Smooth muscle cell (in vitro differentiated cells): ENCODE measurements around the gene KCTD11. TPM values are rescaled to one million over a fixed set of nuclear protein-coding genes. Genes with fewer than 3 reads are reported as not detected.

Experiments
- DNase-seq: peaks from one replicate; lab custom pipeline; 2025; ENCODE audit not compliant: unreplicated experiment; lab: John Stamatoyannopoulos, UW
- H2AFZ ChIP-seq: fragments of 200-600 bp; sonication (generic); 2 replicates; pipeline ENCODE4 v1.6.0; 2016; ENCODE audit warnings: antibody characterized with exemption, low read depth, mild to moderate bottlenecking
- H3F3A ChIP-seq: fragments of 200-600 bp; sonication (generic); 2 replicates; pipeline ENCODE4 v1.6.0; 2017; ENCODE audit warnings: antibody characterized with exemption, low read depth
- H3K27ac ChIP-seq: fragments of 200-600 bp; sonication (generic); 2 replicates; pipeline ENCODE4 v1.5.1; 2016; ENCODE audit warnings: low read depth, mild to moderate bottlenecking
- H3K27me3 ChIP-seq: fragments of 200-600 bp; sonication (generic); 2 replicates; pipeline ENCODE4 v1.6.1; 2016; ENCODE audit warnings: low read depth, mild to moderate bottlenecking
- H3K36me3 ChIP-seq: fragments of 200-600 bp; sonication (generic); 2 replicates; pipeline ENCODE4 v1.5.1; 2016; ENCODE audit warnings: low read depth
- H3K4me1 ChIP-seq: fragments of 200-600 bp; sonication (generic); 2 replicates; pipeline ENCODE4 v1.5.1; 2016; ENCODE audit warnings: low read depth
- H3K4me2 ChIP-seq: fragments of 200-600 bp; sonication (generic); 2 replicates; pipeline ENCODE4 v1.6.0; 2016; ENCODE audit warnings: mild to moderate bottlenecking
- H3K4me3 ChIP-seq: fragments of 200-600 bp; sonication (generic); 2 replicates; pipeline ENCODE4 v1.5.1; 2016; ENCODE audit warnings: mild to moderate bottlenecking
- H3K79me2 ChIP-seq: fragments of 200-600 bp; sonication (generic); 2 replicates; pipeline ENCODE4 v1.6.0; 2016; ENCODE audit warnings: low read depth, mild to moderate bottlenecking
- H3K9ac ChIP-seq: fragments of 200-600 bp; sonication (generic); 2 replicates; pipeline ENCODE4 v1.6.0; 2016; ENCODE audit warnings: low read depth
- H3K9me3 ChIP-seq: fragments of 200-600 bp; sonication (generic); replicated peaks from 2 replicates; pipeline ENCODE4 v1.5.1; 2016; ENCODE audit warnings: low read depth
- H4K20me1 ChIP-seq: fragments of 200-600 bp; sonication (generic); 2 replicates; pipeline ENCODE4 v1.6.0; 2016; ENCODE audit warnings: low read depth
- WGBS: methylation state at CpG from one replicate; pipeline ENCODE4 v1.1.7; 2016; ENCODE audit warnings: low lambda C conversion rate; 5-methylcytosine and 5-hydroxymethylcytosine counted together
- polyA plus RNA-seq: library from polyadenylated mRNA; unstranded; fragments of >200 nt; fragmentation: Nextera tagmentation; extraction: Ambion mirVana; gene quantifications from 2 replicates; pipeline ENCODE4 v1.2.1, GENCODE V29; 2016
- total RNA-seq: library from RNA; depleted of rRNA; stranded (reverse); fragments of >200 nt; gene quantifications from 2 replicates; pipeline ENCODE4 v1.2.3, GENCODE V29; 2014
- TF ChIP-seq, protein P1 (sequence below): fragments of 200-600 bp; sonication (generic); IDR thresholded peaks from 2 replicates; pipeline ENCODE4 v1.5.1; 2017; ENCODE audit warnings: borderline replicate concordance, mild to moderate bottlenecking, antibody characterized with exemption; ENCODE audit not compliant: insufficient read depth, poor library complexity, severe bottlenecking

KCTD11 gene
- total and polyA plus RNA-seq, 2 experiments from 2014 or later: 33.8 to 34.7 TPM

DNA sequence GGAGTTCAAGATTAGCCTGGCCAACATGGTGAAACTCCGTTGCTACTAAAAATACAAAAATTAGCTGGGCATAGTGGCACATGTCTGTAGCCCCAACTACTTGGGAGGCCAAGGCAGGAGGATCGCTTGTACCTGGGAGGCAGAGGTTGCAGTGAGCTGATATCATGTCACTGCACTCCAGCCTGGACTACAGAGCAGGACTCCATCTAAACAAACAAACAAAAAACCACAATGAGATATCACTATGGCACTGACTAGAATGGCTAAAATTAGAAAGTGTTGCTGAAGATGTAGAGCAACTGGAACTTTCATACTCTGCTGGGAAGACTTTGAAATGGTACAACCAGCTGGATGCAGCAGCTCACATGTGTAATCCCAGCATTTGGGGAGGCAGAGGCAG lies 22.4 kb downstream of the KCTD11 start:
- Histone ChIP-seq H3K27ac (no peak overlapping the region), H4K20me1 (no peaks in the 10 kb centered on the region), H3K36me3 (no peaks in the 10 kb centered on the region), H3K9ac (no peak overlapping the region), H3K4me2 (no peak overlapping the region), H2AFZ (no peak overlapping the region), H3K9me3 (no peaks in the 10 kb centered on the region), H3K4me1 (no peaks in the 10 kb centered on the region), H3F3A (no peaks in the 10 kb centered on the region), H3K4me3 (no peak overlapping the region), H3K79me2 (no peaks in the 10 kb centered on the region), H3K27me3 (no peaks in the 10 kb centered on the region)
- DNase-seq: no peak
- 98% methylated on average over 2 of the region's 2 CpGs for WGBS
- TF ChIP-seq, protein P1, sequence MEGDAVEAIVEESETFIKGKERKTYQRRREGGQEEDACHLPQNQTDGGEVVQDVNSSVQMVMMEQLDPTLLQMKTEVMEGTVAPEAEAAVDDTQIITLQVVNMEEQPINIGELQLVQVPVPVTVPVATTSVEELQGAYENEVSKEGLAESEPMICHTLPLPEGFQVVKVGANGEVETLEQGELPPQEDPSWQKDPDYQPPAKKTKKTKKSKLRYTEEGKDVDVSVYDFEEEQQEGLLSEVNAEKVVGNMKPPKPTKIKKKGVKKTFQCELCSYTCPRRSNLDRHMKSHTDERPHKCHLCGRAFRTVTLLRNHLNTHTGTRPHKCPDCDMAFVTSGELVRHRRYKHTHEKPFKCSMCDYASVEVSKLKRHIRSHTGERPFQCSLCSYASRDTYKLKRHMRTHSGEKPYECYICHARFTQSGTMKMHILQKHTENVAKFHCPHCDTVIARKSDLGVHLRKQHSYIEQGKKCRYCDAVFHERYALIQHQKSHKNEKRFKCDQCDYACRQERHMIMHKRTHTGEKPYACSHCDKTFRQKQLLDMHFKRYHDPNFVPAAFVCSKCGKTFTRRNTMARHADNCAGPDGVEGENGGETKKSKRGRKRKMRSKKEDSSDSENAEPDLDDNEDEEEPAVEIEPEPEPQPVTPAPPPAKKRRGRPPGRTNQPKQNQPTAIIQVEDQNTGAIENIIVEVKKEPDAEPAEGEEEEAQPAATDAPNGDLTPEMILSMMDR: no peak

DNA sequence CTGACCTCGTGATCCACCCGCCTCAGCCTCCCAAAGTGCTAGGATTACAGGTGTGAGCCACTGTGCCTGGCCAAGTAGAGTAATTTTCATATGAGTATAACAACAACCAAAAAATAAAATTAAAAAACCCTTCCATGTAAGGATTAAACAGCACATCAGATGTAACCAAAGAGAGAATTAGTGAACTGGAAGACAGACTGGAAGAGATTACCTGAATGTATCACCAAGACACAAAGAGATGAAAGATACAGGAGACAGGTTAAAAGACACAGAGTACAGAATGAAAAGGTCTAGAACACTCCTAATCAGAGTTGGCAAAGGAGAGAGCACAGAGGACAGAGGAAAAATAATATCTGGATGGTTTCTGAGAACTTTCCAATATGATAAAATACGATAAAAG lies 27.2 kb downstream of the KCTD11 start:
- H3K36me3 ChIP-seq: no peaks in the 10 kb centered on the region
- no peak overlapping the region for H3K4me3 ChIP-seq
- no peak for DNase-seq
- H2AFZ ChIP-seq: no peak overlapping the region
- 98% methylated on average over 3 of the region's 3 CpGs for WGBS
- peaks cover 16% of the 10 kb centered on the region for H3K4me1 ChIP-seq
- H3K4me2 ChIP-seq: no peak overlapping the region
- H3K27me3 ChIP-seq: peaks cover 22% of the 10 kb centered on the region
- H3K27ac ChIP-seq: no peak overlapping the region
- H3K9ac ChIP-seq: no peak overlapping the region
- H3K9me3 ChIP-seq: no peaks in the 10 kb centered on the region
- no peaks in the 10 kb centered on the region for H3K79me2 ChIP-seq
- TF ChIP-seq, protein P1: no peak
- no peaks in the 10 kb centered on the region for H4K20me1 ChIP-seq
- H3F3A ChIP-seq: no peaks in the 10 kb centered on the region

DNA sequence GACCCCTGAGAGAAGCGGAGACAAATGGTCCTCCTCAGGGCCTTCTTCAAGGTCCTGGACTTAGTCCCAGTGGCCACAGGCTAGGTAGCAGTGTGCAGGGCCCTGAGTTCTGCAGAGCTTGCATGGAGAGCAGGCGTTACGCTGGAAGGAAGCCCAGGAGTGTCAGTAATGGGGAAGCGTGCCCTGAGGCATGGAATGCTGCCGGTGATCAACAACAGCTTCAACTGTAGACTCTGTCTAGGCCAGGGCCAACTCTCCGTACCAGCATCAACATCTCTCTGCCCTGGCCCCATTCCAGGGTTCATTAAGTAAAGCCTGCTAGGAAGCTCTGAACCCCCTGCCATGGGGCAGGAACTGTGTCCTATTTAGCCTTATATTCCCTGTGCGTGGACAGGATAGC lies 28.4 kb downstream of the KCTD11 start:
- no peaks in the 10 kb centered on the region for H3K79me2 ChIP-seq
- no peaks in the 10 kb centered on the region for H3K36me3 ChIP-seq
- no peaks in the 10 kb centered on the region for H4K20me1 ChIP-seq
- no peaks in the 10 kb centered on the region for H3F3A ChIP-seq
- DNase-seq: no peak
- H3K27ac ChIP-seq: no peak overlapping the region
- WGBS: 50% methylated on average over 7 of the region's 7 CpGs
- peaks cover 22% of the 10 kb centered on the region for H3K27me3 ChIP-seq
- H3K9ac ChIP-seq: peak overlapping the region; percentile 62
- H2AFZ ChIP-seq: peak overlapping the region; percentile 51
- peak overlapping the region; percentile 95 for H3K4me2 ChIP-seq
- TF ChIP-seq, protein P1: no peak
- peaks cover 19% of the 10 kb centered on the region for H3K4me1 ChIP-seq
- peak overlapping the region; percentile 65 for H3K4me3 ChIP-seq
- H3K9me3 ChIP-seq: no peaks in the 10 kb centered on the region

DNA sequence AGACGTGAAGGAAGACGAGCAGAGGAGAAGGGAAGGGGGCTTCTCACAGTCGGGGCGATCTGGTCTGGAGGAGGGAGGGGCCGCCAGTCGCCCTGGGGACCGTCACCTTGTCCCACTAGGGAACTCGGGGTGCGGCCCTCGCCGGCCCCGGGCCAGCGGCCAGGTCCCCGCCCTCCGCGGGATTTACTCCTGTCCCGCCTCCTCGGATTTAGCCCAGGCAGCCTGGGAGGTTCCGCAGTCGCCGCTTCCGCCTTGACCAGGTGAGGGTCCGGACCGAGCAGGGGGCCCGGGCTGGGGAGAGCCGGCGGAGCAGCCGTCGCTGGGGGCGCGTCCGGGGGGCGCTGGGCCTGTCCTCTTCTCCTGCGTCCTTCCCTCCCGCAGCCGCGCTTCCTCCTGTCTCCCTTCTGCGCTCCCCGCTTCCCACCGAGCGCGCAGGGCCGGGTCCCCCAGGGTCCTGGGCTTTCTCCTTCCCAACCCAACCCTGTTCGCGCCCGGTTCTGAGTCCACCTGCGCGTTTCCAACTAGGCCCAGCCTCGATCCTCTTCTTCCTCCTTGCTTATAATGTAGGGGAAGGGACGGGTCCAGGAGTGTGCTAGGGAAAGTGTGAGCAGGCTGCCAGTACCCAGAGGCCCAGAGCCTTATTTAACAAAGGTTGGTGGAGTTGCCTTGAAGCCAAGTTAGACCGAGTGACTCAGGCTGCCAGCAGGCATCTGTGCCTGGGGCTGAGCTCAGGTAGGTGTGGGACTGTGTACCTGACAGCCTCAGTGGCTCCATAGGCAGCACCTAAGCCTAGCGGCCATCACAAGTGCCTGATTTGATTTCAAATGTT lies 29.1 kb downstream of the KCTD11 start, which contains the start of gene TNK1:
TSS of gene TNK1 (plus strand) at position 235 of the 829 bp plus-strand sequence. CDS start 1,838 bp downstream, outside the sequence.
- Histone ChIP-seq H3K36me3 (no peaks in the 10 kb centered on the region), H3K27me3 (peaks cover 22% of the 10 kb centered on the region), H2AFZ (peak within 1 kb of the TSS; percentile 51), H4K20me1 (no peaks in the 10 kb centered on the region), H3K79me2 (no peaks in the 10 kb centered on the region), H3K4me2 (peak within 1 kb of the TSS; percentile 95), H3K27ac (no peak within 1 kb of the TSS), H3K9me3 (no peaks in the 10 kb centered on the region), H3K9ac (peak within 1 kb of the TSS; percentile 62), H3K4me3 (peak within 1 kb of the TSS; percentile 65), H3F3A (peaks cover 6% of the 10 kb centered on the region), H3K4me1 (peaks cover 19% of the 10 kb centered on the region)
- TF ChIP-seq, protein P1: no peak
- 8% methylated on average over 30 of the region's 52 CpGs for WGBS
- DNase-seq: no peak
